WERI-Rb-1 (cell line): ENCODE data around the gene ABI2.
"Not testable (repeated sequence)": the region's sequence is repeated elsewhere in the genome, so short reads cannot be mapped to it uniquely, and the experiment has no call there.

Experiments used
- DNase-seq: peaks from one replicate; pipeline ENCODE4 v3.0.0-alpha.2; 2020
- H3K27ac ChIP-seq: fragments of 250-450 bp; sonication (Bioruptor Pico); 2 replicates; pipeline ENCODE4 v1.5.1; 2020; ENCODE audit warnings: mild to moderate bottlenecking, moderate library complexity
- H3K27me3 ChIP-seq: fragments of 250-450 bp; sonication (Bioruptor Pico); 2 replicates; pipeline ENCODE4 v1.5.1; 2021; ENCODE audit warnings: mild to moderate bottlenecking, low read depth, moderate library complexity; ENCODE audit not compliant: insufficient read depth, severe bottlenecking
- H3K36me3 ChIP-seq: fragments of 250-450 bp; sonication (Bioruptor Pico); 2 replicates; pipeline ENCODE4 v1.5.1; 2020; ENCODE audit warnings: mild to moderate bottlenecking, moderate library complexity
- H3K4me3 ChIP-seq: 2 replicates; pipeline ENCODE4 v1.5.1; 2011; ENCODE audit warnings: low read depth, mild to moderate bottlenecking, control low read depth, low read length
- H3K9me3 ChIP-seq: fragments of 250-450 bp; sonication (Bioruptor Pico); 2 replicates; pipeline ENCODE4 v1.5.1; 2021; ENCODE audit warnings: mild to moderate bottlenecking, moderate library complexity; ENCODE audit not compliant: severe bottlenecking
- CTCF ChIP-seq: IDR thresholded peaks from 2 replicates; pipeline ENCODE4 v1.5.1; 2011; ENCODE audit warnings: low read depth, mild to moderate bottlenecking, control low read depth, inconsistent platforms, low read length

Gene ABI2

DNA sequence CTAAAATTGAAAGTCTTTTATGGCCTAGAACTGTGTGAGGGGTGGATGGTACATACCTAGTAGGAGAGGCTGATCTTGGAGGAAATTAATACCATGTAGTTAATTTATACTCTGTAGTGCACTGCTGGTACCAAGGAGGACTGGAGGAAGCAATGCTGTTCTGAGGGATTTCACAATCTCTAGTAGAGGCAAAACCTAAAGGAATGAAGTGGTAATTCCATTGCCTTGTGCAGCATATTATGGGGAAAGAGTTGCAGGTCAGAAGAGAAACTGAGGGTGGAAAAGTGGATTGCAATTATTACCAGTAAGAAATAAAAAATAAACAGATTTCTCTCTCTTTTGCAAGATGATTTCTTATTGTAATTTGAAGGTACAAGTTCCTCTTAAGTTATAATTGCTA is 2.2 kb downstream of the ABI2 start:
- no peak overlapping the region for H3K27ac ChIP-seq
- peaks cover 21% of the 10 kb centered on the region for H3K36me3 ChIP-seq
- no peak overlapping the region for H3K4me3 ChIP-seq
- DNase-seq = no peak
- TF ChIP-seq CTCF = no peak
- no peaks in the 10 kb centered on the region for H3K9me3 ChIP-seq
- no peaks in the 10 kb centered on the region for H3K27me3 ChIP-seq

GRCh38 chr2:203338322-203338721 is 10.1 kb downstream of the ABI2 start:
- no peak overlapping the region for H3K4me3 ChIP-seq
- no peaks in the 10 kb centered on the region for H3K9me3 ChIP-seq
- no peak for DNase-seq
- peaks cover 11% of the 10 kb centered on the region for H3K36me3 ChIP-seq
- TF ChIP-seq CTCF = no peak
- no peak overlapping the region for H3K27ac ChIP-seq
- H3K27me3 ChIP-seq = no peaks in the 10 kb centered on the region

DNA sequence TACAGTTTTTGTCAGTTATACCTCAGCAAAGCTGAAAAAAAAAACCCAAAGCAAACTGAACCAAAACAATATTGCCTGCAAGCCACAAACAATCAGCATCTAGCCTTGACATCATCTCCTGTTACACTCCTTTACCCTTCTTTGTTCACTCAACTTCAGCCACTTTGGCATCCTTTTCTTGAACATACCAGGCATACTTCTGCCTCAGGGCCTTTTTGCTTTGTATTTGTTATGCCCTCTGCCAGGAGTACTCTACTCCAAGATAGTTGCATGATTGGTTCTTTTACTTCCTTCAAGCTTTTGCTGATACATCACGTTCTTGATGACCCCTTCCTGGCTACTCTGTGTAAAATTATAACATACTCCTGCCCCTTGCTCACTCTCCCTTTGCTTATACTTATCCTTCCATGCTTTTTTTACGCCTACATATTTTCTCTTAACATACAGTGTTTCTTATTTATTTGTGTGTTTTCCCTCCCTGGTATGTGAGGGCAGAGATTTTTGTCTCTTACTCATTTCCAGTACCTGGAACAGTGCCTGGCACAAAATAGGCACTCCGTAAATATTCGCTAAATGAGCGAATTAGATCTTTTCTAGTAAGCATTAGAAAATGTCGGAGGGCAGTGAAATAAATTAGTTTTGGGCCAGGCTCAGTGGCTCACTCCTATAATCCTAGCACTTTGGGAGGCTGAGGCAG is 12.7 kb downstream of the ABI2 start:
- Histone ChIP-seq H3K27ac (no peak overlapping the region), H3K9me3 (no peaks in the 10 kb centered on the region), H3K27me3 (no peaks in the 10 kb centered on the region), H3K4me3 (no peak overlapping the region), H3K36me3 (peaks cover 3% of the 10 kb centered on the region)
- DNase-seq = no peak
- no peak for TF ChIP-seq CTCF

DNA sequence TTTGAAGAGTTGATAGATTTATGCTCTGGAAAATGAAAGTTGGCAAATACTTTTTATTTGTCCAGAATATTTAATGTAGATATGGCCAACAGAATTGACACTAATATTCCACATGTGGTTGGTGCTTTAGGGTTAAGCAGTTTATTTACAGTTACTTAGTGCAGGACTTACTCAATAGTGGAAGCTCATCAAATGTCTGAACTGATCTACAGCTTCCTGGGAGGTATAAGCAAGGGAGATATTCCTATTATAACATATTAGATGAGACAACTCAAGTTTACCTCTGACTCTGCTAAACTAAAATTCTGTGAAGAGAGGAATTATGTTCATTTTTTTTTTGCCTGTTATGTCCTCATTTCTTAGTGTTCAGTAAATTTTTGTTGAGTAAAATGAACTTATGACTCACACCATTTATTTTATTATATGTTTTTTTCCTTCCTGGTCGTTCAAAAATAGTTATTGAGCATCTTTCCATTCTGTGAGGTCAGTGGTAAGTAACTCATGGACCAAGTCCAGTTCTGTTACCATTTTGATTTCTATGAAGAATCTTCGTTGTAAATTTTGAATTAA is 13.6 kb downstream of the ABI2 start:
- Histone ChIP-seq H3K4me3 (no peak overlapping the region), H3K27ac (no peak overlapping the region), H3K9me3 (no peaks in the 10 kb centered on the region), H3K36me3 (peaks cover 3% of the 10 kb centered on the region), H3K27me3 (no peaks in the 10 kb centered on the region)
- DNase-seq = no peak
- TF ChIP-seq CTCF = no peak

- not testable (repeated sequence) for H3K9me3 ChIP-seq, DNase-seq, H3K4me3 ChIP-seq, H3K27me3 ChIP-seq, H3K27ac ChIP-seq, H3K36me3 ChIP-seq
These were observed 14.2 kb downstream of the ABI2 start for GRCh38 chr2:203342374-203342773.

- no peak for TF ChIP-seq CTCF
- Histone ChIP-seq H3K27me3 (no peaks in the 10 kb centered on the region), H3K4me3 (no peak overlapping the region), H3K27ac (no peak overlapping the region), H3K9me3 (no peaks in the 10 kb centered on the region), H3K36me3 (peaks cover 3% of the 10 kb centered on the region)
- no peak for DNase-seq
These were observed 16.5 kb downstream of the ABI2 start for GRCh38 chr2:203344667-203345066.
